Panc1 (cell line): ENCODE measurements around the gene RABGAP1L. TPM values are rescaled to one million over a fixed set of nuclear protein-coding genes. Genes with fewer than 3 reads are reported as not detected.

Experiments used
- ATAC-seq: fragments of 200-7000 bp; cut with Tn5 transposase; 2 replicates; pipeline ENCODE4 v1.9.1; 2020; ENCODE audit warnings: mild to moderate bottlenecking, moderate library complexity
- BruUV-seq: library from RNA; stranded (reverse); fragments of 400-500 nt; replicated peaks from 2 replicates; lab custom pipeline; 2021; lab: Mats Ljungman, UMichigan
- CTCF ChIA-PET: fragments of 300-600 bp; sonication (Branson Sonifier 250); formaldehyde crosslinking; loops from one replicate; lab custom pipeline; 2022; ENCODE audit warnings: antibody characterized with exemption; lab: Charles Lee
- POLR2A ChIA-PET: fragments of 300-600 bp; sonication (Branson Sonifier 250); formaldehyde crosslinking; loops from one replicate; lab custom pipeline; 2022; ENCODE audit warnings: antibody characterized with exemption; lab: Charles Lee
- DNase-seq: peaks from one replicate; pipeline ENCODE4 v3.0.0-alpha.2; 2010; ENCODE audit warnings: low read depth, low spot score
- H3K27ac ChIP-seq: 2 replicates; pipeline ENCODE4 v1.5.1; 2011; ENCODE audit warnings: mild to moderate bottlenecking, low read length, inconsistent platforms
- H3K27me3 ChIP-seq: fragments of 200-500 bp; sonication (Bioruptor generic); 2 replicates; pipeline ENCODE4 v1.6.0; 2014; ENCODE audit warnings: low read length, inconsistent platforms; ENCODE audit not compliant: control insufficient read depth, insufficient read depth
- H3K36me3 ChIP-seq: fragments of 200-500 bp; sonication (Bioruptor generic); 2 replicates; pipeline ENCODE4 v1.5.1; 2014; ENCODE audit warnings: inconsistent platforms, mild to moderate bottlenecking, low read length, moderate library complexity; ENCODE audit not compliant: control insufficient read depth, insufficient read depth
- H3K4me1 ChIP-seq: 2 replicates; pipeline ENCODE4 v1.5.1; 2011; ENCODE audit warnings: inconsistent platforms, mild to moderate bottlenecking, low read length, moderate library complexity; ENCODE audit not compliant: control insufficient read depth, insufficient read depth
- H3K4me3 ChIP-seq, 2 experiments: 2 replicates each; pipeline ENCODE4 v1.5.1; 2011 to 2012; ENCODE audit warnings: low read depth in 2 of 2, low read length in 2 of 2, mild to moderate bottlenecking in 2 of 2, inconsistent platforms in 1 of 2, moderate library complexity in 1 of 2
- H3K9me3 ChIP-seq: fragments of 200-500 bp; sonication (Bioruptor generic); 2 replicates; pipeline ENCODE4 v1.5.1; 2014; ENCODE audit warnings: low read depth, mild to moderate bottlenecking, inconsistent platforms, low read length, moderate library complexity; ENCODE audit not compliant: control insufficient read depth, insufficient read depth
- POLR2AphosphoS5 ChIP-seq: IDR thresholded peaks from 2 replicates; pipeline ENCODE4 v1.6.1; 2012; ENCODE audit warnings: mild to moderate bottlenecking, low read depth, low read length, moderate library complexity
- SIN3A ChIP-seq: IDR thresholded peaks from 2 replicates; pipeline ENCODE4 v1.6.1; 2012; ENCODE audit warnings: low read depth, mild to moderate bottlenecking, low read length, moderate library complexity, borderline replicate concordance; ENCODE audit not compliant: insufficient read depth
- TCF7L2 ChIP-seq: IDR thresholded peaks from 2 replicates; pipeline ENCODE4 v1.6.1; 2011; ENCODE audit warnings: mild to moderate bottlenecking, low read depth, low read length, inconsistent platforms
- in situ Hi-C: cut with HindIII; loops from 2 replicates; pipeline ENCODE4 v1.10.0; 2016; ENCODE audit warnings: low sequenced_read_pairs, low pct_unique_long_range_greater_than_20kb
- intact Hi-C: fragments of 100-400 bp; cut with micrococcal nuclease; formaldehyde crosslinking; loops from one replicate; pipeline ENCODE4 v1.10.0; 2022; ENCODE audit not compliant: unreplicated experiment
- total RNA-seq: library from RNA; stranded (reverse); gene quantifications from one replicate; pipeline ENCODE4 v1.2.1, GENCODE V29; 2021; ENCODE audit not compliant: unreplicated experiment
- TF ChIP-seq, protein P1 (sequence below): fragments of 450-650 bp; IDR thresholded peaks from 2 replicates; pipeline ENCODE4 v1.5.1; 2017; ENCODE audit warnings: mild to moderate bottlenecking
- TF ChIP-seq, protein P2 (sequence below), 2 experiments: IDR thresholded peaks; 2 replicates each; pipeline ENCODE4 v1.6.1; 2011 to 2012; ENCODE audit warnings: low read depth in 2 of 2, control low read depth in 1 of 2, low read length in 1 of 2, mild to moderate bottlenecking in 1 of 2, moderate library complexity in 1 of 2; ENCODE audit not compliant: insufficient read depth in 1 of 2

Gene RABGAP1L
- total RNA-seq, 1 experiment from 2014 or later: 37.0 TPM

DNA sequence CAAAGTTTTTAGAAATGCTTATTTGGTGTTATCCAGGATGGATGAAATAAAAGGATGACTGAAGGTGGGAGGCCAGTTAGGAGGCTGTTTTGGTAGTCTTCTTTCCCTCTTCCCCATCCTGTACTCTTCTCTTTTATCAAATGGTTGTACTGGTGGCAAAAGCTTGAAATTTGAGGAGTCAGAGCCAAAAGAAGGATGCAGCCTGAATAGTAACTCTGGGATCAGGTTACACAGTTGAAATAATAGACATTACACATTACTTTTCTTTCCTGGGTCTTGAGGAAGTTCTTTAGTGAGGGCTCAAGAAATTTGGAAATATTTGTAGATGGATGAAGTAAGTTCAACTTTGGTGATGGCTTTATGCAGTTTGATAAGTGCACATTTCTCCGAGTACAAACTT, 397.1 kb downstream of the RABGAP1L start:
- Histone ChIP-seq H3K27ac (no peak overlapping the region), H3K36me3 (no peaks in the 10 kb centered on the region), H3K27me3 (no peaks in the 10 kb centered on the region), H3K4me1 (no peaks in the 10 kb centered on the region), H3K4me3 (no peak overlapping the region), H3K9me3 (no peaks in the 10 kb centered on the region)
- POLR2A ChIA-PET: no interaction called here
- ATAC-seq: no peak
- no TSS peak for BruUV-seq
- CTCF ChIA-PET: no interaction called here
- no peak for DNase-seq
- intact Hi-C loops: no loop called here
- no peak for TF ChIP-seq TCF7L2
- TF ChIP-seq, protein P1, sequence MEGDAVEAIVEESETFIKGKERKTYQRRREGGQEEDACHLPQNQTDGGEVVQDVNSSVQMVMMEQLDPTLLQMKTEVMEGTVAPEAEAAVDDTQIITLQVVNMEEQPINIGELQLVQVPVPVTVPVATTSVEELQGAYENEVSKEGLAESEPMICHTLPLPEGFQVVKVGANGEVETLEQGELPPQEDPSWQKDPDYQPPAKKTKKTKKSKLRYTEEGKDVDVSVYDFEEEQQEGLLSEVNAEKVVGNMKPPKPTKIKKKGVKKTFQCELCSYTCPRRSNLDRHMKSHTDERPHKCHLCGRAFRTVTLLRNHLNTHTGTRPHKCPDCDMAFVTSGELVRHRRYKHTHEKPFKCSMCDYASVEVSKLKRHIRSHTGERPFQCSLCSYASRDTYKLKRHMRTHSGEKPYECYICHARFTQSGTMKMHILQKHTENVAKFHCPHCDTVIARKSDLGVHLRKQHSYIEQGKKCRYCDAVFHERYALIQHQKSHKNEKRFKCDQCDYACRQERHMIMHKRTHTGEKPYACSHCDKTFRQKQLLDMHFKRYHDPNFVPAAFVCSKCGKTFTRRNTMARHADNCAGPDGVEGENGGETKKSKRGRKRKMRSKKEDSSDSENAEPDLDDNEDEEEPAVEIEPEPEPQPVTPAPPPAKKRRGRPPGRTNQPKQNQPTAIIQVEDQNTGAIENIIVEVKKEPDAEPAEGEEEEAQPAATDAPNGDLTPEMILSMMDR: no peak
- TF ChIP-seq, protein P2, sequence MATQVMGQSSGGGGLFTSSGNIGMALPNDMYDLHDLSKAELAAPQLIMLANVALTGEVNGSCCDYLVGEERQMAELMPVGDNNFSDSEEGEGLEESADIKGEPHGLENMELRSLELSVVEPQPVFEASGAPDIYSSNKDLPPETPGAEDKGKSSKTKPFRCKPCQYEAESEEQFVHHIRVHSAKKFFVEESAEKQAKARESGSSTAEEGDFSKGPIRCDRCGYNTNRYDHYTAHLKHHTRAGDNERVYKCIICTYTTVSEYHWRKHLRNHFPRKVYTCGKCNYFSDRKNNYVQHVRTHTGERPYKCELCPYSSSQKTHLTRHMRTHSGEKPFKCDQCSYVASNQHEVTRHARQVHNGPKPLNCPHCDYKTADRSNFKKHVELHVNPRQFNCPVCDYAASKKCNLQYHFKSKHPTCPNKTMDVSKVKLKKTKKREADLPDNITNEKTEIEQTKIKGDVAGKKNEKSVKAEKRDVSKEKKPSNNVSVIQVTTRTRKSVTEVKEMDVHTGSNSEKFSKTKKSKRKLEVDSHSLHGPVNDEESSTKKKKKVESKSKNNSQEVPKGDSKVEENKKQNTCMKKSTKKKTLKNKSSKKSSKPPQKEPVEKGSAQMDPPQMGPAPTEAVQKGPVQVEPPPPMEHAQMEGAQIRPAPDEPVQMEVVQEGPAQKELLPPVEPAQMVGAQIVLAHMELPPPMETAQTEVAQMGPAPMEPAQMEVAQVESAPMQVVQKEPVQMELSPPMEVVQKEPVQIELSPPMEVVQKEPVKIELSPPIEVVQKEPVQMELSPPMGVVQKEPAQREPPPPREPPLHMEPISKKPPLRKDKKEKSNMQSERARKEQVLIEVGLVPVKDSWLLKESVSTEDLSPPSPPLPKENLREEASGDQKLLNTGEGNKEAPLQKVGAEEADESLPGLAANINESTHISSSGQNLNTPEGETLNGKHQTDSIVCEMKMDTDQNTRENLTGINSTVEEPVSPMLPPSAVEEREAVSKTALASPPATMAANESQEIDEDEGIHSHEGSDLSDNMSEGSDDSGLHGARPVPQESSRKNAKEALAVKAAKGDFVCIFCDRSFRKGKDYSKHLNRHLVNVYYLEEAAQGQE (IDR thresholded peaks at IDR 0.05; ENCODE audit: insufficient read depth in 1 of 2, low read depth in 2 of 2, low read length in 1 of 2): no peak
- no peak for TF ChIP-seq POLR2AphosphoS5
- no peak for TF ChIP-seq SIN3A
- in situ Hi-C loops: no loop called here

DNA sequence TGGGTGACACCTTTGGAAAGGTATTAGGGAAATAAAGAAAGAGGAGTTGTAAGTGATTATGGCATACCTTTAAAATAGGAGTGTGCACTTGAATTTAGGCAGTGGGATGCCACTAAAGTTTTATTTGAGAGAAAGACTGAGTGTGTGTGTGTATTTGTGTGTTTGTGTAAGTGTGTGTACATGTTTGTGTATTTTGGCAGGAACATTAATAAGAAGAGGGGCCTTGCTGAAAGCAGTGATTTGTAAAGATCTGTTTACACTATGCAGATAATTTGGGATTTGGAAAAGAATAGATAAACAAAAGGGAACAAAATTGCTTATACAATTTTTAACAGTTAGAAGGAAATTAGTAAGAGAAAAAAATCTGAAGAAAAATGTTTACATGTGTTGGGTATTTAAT, 409.2 kb downstream of the RABGAP1L start:
- in situ Hi-C loops: no loop called here
- DNase-seq (no peak), ATAC-seq (no peak)
- Histone ChIP-seq H3K27ac (no peak overlapping the region), H3K27me3 (no peaks in the 10 kb centered on the region), H3K9me3 (no peaks in the 10 kb centered on the region; the same call in 1 of the 2 replicates), H3K4me3 (no peak overlapping the region), H3K4me1 (no peaks in the 10 kb centered on the region), H3K36me3 (no peaks in the 10 kb centered on the region)
- intact Hi-C loops: no loop called here
- TF ChIP-seq POLR2AphosphoS5 (no peak), SIN3A (no peak), TCF7L2 (no peak)
- TF ChIP-seq, protein P1: no peak
- TF ChIP-seq, protein P2 (IDR thresholded peaks at IDR 0.05; ENCODE audit: insufficient read depth in 1 of 2, low read depth in 2 of 2, low read length in 1 of 2): no peak
- BruUV-seq: no TSS peak
- CTCF ChIA-PET: no interaction called here
- POLR2A ChIA-PET: no interaction called here
